H9 (cell line): ENCODE results near the gene GRB10. TPM values are rescaled to one million over a fixed set of nuclear protein-coding genes. Genes with fewer than 3 reads are reported as not detected.

ENCODE experiments used
- DNase-seq: peaks from one replicate; pipeline ENCODE4 v3.0.0-alpha.2; 2017
- H2AFZ ChIP-seq: one replicate; pipeline ENCODE4 v1.6.1; 2013; ENCODE audit warnings: mild to moderate bottlenecking, low read length, control low read depth, moderate library complexity
- H2AK5ac ChIP-seq: 2 replicates; pipeline ENCODE4 v1.6.1; 2013; ENCODE audit warnings: low read length, control low read depth, mixed read lengths; ENCODE audit not compliant: insufficient read length
- H2BK120ac ChIP-seq: one replicate; pipeline ENCODE4 v1.6.1; 2013; ENCODE audit warnings: low read depth, mild to moderate bottlenecking, low read length, control low read depth, inconsistent platforms; ENCODE audit not compliant: poor library complexity, severe bottlenecking
- H2BK12ac ChIP-seq: 2 replicates; pipeline ENCODE4 v1.6.1; 2013; ENCODE audit warnings: low read length, control low read depth, mixed read lengths, low read depth; ENCODE audit not compliant: insufficient read length
- H2BK15ac ChIP-seq: 2 replicates; pipeline ENCODE4 v1.6.1; 2013; ENCODE audit warnings: low read depth, low read length, control low read depth
- H2BK20ac ChIP-seq: one replicate; pipeline ENCODE4 v1.6.1; 2013; ENCODE audit warnings: low read depth, mild to moderate bottlenecking, low read length, control low read depth, inconsistent platforms; ENCODE audit not compliant: poor library complexity, severe bottlenecking
- H2BK5ac ChIP-seq: 2 replicates; pipeline ENCODE4 v1.6.1; 2013; ENCODE audit warnings: low read length, control low read depth, mixed read lengths; ENCODE audit not compliant: insufficient read length
- H3K14ac ChIP-seq: 2 replicates; pipeline ENCODE4 v1.6.1; 2013; ENCODE audit warnings: low read length, control low read depth; ENCODE audit not compliant: insufficient read depth
- H3K18ac ChIP-seq: 2 replicates; pipeline ENCODE4 v1.6.1; 2013; ENCODE audit warnings: low read depth, mild to moderate bottlenecking, mixed read lengths, low read length, control low read depth; ENCODE audit not compliant: insufficient read length
- H3K23ac ChIP-seq: 2 replicates; pipeline ENCODE4 v1.6.1; 2013; ENCODE audit warnings: low read length, control low read depth, mixed read lengths, low read depth; ENCODE audit not compliant: insufficient read length
- H3K23me2 ChIP-seq: 2 replicates; pipeline ENCODE4 v1.6.1; 2013; ENCODE audit warnings: low read depth, mild to moderate bottlenecking, mixed read lengths, low read length, control low read depth; ENCODE audit not compliant: insufficient read length, poor library complexity, severe bottlenecking
- H3K27ac ChIP-seq: 2 replicates; pipeline ENCODE4 v1.5.1; 2013; ENCODE audit warnings: low read length, control low read depth, mixed read lengths, low read depth; ENCODE audit not compliant: insufficient read length
- H3K27me3 ChIP-seq: 2 replicates; pipeline ENCODE4 v1.6.1; 2013; ENCODE audit warnings: low read length, control low read depth, inconsistent platforms; ENCODE audit not compliant: insufficient read depth
- H3K4ac ChIP-seq: 2 replicates; pipeline ENCODE4 v1.6.1; 2013; ENCODE audit warnings: low read depth, mild to moderate bottlenecking, control low read depth, inconsistent platforms, low read length, moderate library complexity
- H3K4me1 ChIP-seq: 2 replicates; pipeline ENCODE4 v1.6.1; 2013; ENCODE audit warnings: low read length, control low read depth, inconsistent platforms; ENCODE audit not compliant: insufficient read depth
- H3K4me2 ChIP-seq: 2 replicates; pipeline ENCODE4 v1.6.1; 2013; ENCODE audit warnings: low read length, control low read depth, mixed read lengths; ENCODE audit not compliant: insufficient read length, insufficient read depth
- H3K56ac ChIP-seq: 2 replicates; pipeline ENCODE4 v1.6.1; 2013; ENCODE audit warnings: low read depth, mild to moderate bottlenecking, mixed read lengths, low read length, control low read depth; ENCODE audit not compliant: insufficient read length
- H3K79me1 ChIP-seq: 2 replicates; pipeline ENCODE4 v1.6.1; 2013; ENCODE audit warnings: low read depth, mild to moderate bottlenecking, moderate library complexity, low read length, control low read depth, inconsistent platforms; ENCODE audit not compliant: insufficient read depth, poor library complexity, severe bottlenecking
- H3K79me2 ChIP-seq: 2 replicates; pipeline ENCODE4 v1.6.1; 2013; ENCODE audit warnings: low read length, control low read depth, inconsistent platforms; ENCODE audit not compliant: insufficient read depth
- H3K9ac ChIP-seq: 2 replicates; pipeline ENCODE4 v1.6.1; 2013; ENCODE audit warnings: low read length, control low read depth, mixed read lengths; ENCODE audit not compliant: insufficient read length; ENCODE audit errors: extremely low read depth
- H3K9me3 ChIP-seq: one replicate; pipeline ENCODE4 v1.6.1; 2013; ENCODE audit warnings: low read depth, low read length, inconsistent platforms; ENCODE audit not compliant: control insufficient read depth
- H3T11ph ChIP-seq: one replicate; pipeline ENCODE4 v1.6.1; 2013; ENCODE audit warnings: mild to moderate bottlenecking, low read length, control low read depth, inconsistent platforms
- H4K20me1 ChIP-seq: one replicate; pipeline ENCODE4 v1.6.1; 2013; ENCODE audit not compliant: control insufficient read depth, insufficient read length, insufficient read depth
- H4K5ac ChIP-seq: 2 replicates; pipeline ENCODE4 v1.6.1; 2013; ENCODE audit warnings: low read depth, mild to moderate bottlenecking, mixed read lengths, low read length, control low read depth; ENCODE audit not compliant: insufficient read length
- H4K8ac ChIP-seq: replicated peaks from 2 replicates; pipeline ENCODE4 v1.6.1; 2013; ENCODE audit warnings: low read length, control low read depth, mixed read lengths, low read depth; ENCODE audit not compliant: insufficient read length
- H4K91ac ChIP-seq: 2 replicates; pipeline ENCODE4 v1.6.1; 2013; ENCODE audit warnings: low read depth, mild to moderate bottlenecking, moderate library complexity, mixed read lengths, low read length, control low read depth; ENCODE audit not compliant: insufficient read length
- H3K27ac Mint-ChIP-seq, 3 experiments: 2 replicates in 2 of 3; 3 replicates in 1 of 3; pipeline ENCODE4 v1.8.0; 2020 to 2021; ENCODE audit warnings: mixed read lengths in 3 of 3, mild to moderate bottlenecking in 1 of 3, moderate library complexity in 1 of 3
- H3K27me3 Mint-ChIP-seq: 2 replicates; pipeline ENCODE4 v1.8.0; 2021; ENCODE audit warnings: low read depth, mild to moderate bottlenecking, moderate library complexity, mixed read lengths
- H3K36me3 Mint-ChIP-seq, 3 experiments: 2 replicates in 2 of 3; 3 replicates in 1 of 3; pipeline ENCODE4 v1.8.0; 2020 to 2021; ENCODE audit warnings: low read depth in 3 of 3, mixed read lengths in 3 of 3; ENCODE audit not compliant: insufficient read depth in 1 of 3
- H3K4me1 Mint-ChIP-seq, 2 experiments: 2 replicates each; pipeline ENCODE4 v1.8.0; 2020; ENCODE audit warnings: mixed read lengths in 2 of 2
- H3K4me3 Mint-ChIP-seq, 2 experiments: 2 replicates in 1 of 2; 3 replicates in 1 of 2; pipeline ENCODE4 v1.8.0; 2020 to 2021; ENCODE audit warnings: mild to moderate bottlenecking in 2 of 2, mixed read lengths in 2 of 2, moderate library complexity in 1 of 2
- H3K9me3 Mint-ChIP-seq, 2 experiments: 2 replicates in 1 of 2; 3 replicates in 1 of 2; pipeline ENCODE4 v1.8.0; 2020; ENCODE audit warnings: mild to moderate bottlenecking in 2 of 2, mixed read lengths in 2 of 2, moderate library complexity in 1 of 2
- CTCF ChIP-seq: fragments of 200-600 bp; sonication (generic); conservative IDR thresholded peaks from 3 replicates; pipeline ENCODE4 v1.8.0; 2021; ENCODE audit warnings: antibody characterized with exemption, mild to moderate bottlenecking
- WGBS: extraction: QIAGEN DNeasy Blood & Tissue Kit; methylation state at CpG from one replicate; pipeline ENCODE4 v1.1.7; 2013; ENCODE audit warnings: missing lambda C conversion rate, low lambda C conversion rate, mixed read lengths; ENCODE audit not compliant: insufficient read length; ENCODE audit errors: extremely low coverage; 5-methylcytosine and 5-hydroxymethylcytosine counted together
- total RNA-seq: library from RNA; stranded (reverse); gene quantifications from 2 replicates; pipeline ENCODE4 v1.2.1, GENCODE V29; 2021

The GRB10 gene
- total RNA-seq, 1 experiment from 2014 or later = 108 TPM

GRCh38 chr7:50743893-50744292, 38.8 kb downstream of the GRB10 start:
- no peak for DNase-seq
- peaks cover 9 to 29% (median 18%) of the 10 kb centered on the region in 3 experiments; a peak in 6 of 7 replicates for H3K36me3 Mint-ChIP-seq

More at GRCh38 chr7:50743893-50744292, 38.8 kb downstream of the GRB10 start:
- H4K20me1 ChIP-seq = no peaks in the 10 kb centered on the region
- H2AFZ ChIP-seq = no peak overlapping the region
- no peak overlapping the region for H2BK5ac ChIP-seq
- TF ChIP-seq CTCF = no peak
- H3T11ph ChIP-seq = no peak overlapping the region
- 0 out of 5 replicates have a peak, but pooled peaks cover 0 to 4% of the 10 kb centered on the region in 2 experiments for H3K9me3 Mint-ChIP-seq
- peaks cover 2% of the 10 kb centered on the region for H3K4me1 ChIP-seq
- H4K91ac ChIP-seq = no peak overlapping the region
- WGBS = no CpG with 5 or more reads among the region's 11 CpGs
- H3K23ac ChIP-seq = no peak overlapping the region
- no peak overlapping the region for H3K4ac ChIP-seq
- H3K27me3 Mint-ChIP-seq = no peaks in the 10 kb centered on the region
- no peak overlapping the region for H3K4me2 ChIP-seq
- H2BK15ac ChIP-seq = no peak overlapping the region
- H3K4me3 Mint-ChIP-seq = no peak overlapping the region
- H2BK20ac ChIP-seq = no peak overlapping the region
- H3K79me2 ChIP-seq = peaks cover 13% of the 10 kb centered on the region; the same call in 1 of the 2 replicates
- no peaks in the 10 kb centered on the region for H3K27me3 ChIP-seq
- no peak overlapping the region for H3K27ac ChIP-seq
- H3K4me1 Mint-ChIP-seq = peaks cover 41 to 52% of the 10 kb centered on the region in 2 experiments
- H3K56ac ChIP-seq = no peak overlapping the region
- H3K9me3 ChIP-seq = no peaks in the 10 kb centered on the region
- H3K14ac ChIP-seq = no peak overlapping the region
- no peaks in the 10 kb centered on the region for H3K23me2 ChIP-seq
- no peak overlapping the region for H2AK5ac ChIP-seq
- H3K9ac ChIP-seq = no peak overlapping the region
- peak overlapping the region in 1 of 3 experiments; percentile 16; a peak in 2 of 7 replicates for H3K27ac Mint-ChIP-seq
- H3K18ac ChIP-seq = no peak overlapping the region
- H2BK12ac ChIP-seq = no peak overlapping the region
- no peak overlapping the region for H2BK120ac ChIP-seq
- H4K5ac ChIP-seq = no peak overlapping the region
- H4K8ac ChIP-seq = no peak overlapping the region
- H3K79me1 ChIP-seq = no peaks in the 10 kb centered on the region
